ENCODE measurements around the gene NTF3.

NTF3 gene

DNA sequence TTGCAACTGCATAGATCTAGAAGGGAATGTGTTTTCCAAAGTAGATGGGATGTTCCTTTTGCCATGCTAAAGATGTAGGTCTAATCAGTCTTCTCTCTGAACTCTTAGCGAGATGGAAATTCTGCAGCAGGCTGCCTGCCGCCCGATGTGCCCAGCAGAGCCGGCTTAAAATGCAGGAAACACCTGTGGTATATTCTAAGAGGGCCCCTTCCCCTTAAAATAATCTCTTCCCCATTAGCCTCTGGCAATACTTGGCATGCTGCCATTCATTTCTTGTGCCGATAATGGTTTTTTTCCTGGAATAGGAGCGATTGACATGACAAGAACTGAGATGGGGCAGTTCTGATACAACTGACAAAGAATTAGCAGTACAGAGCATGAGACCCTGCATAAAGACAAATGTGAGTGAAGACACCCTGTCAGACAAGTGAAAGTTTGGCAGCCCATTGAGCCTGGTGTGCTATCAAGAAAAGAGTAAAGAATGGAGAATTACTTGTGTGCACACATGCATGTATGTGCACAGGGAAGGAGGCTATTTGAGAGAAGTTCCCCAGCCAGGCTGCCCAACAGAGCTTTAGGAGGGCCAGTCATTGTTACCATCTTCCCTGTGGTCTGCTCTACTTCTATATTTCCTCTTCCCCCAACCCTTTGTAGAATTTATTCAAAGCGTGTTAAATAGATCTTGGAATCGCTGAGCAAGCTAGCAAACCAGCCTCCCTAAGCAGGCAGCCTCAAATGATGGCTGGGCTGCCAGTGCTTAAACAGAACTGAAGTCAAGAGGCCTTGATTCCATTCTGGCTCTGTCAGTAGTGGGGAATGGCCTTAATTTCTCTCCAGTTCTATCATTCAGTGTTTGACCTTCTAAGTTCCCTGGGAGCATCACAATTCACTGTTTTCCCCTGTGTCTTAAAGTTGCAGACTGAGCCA, 29.6 kb upstream of the NTF3 start:
- Histone ChIP-seq H3K27ac (peak overlapping the region; percentile 33), H3K36me3 (no peaks in the 10 kb centered on the region), H3K27me3 (no peaks in the 10 kb centered on the region), H3K9me3 (no peaks in the 10 kb centered on the region), H3K4me1 (peaks cover 30% of the 10 kb centered on the region), H4K20me1 (no peaks in the 10 kb centered on the region), H3K9ac (no peak overlapping the region), H3K4me3 (no peak overlapping the region), H3K4me2 (peak overlapping the region; percentile 79)
- TF ChIP-seq Cebpa-rat (IDR thresholded peaks at IDR 0.05), result no peak

DNA sequence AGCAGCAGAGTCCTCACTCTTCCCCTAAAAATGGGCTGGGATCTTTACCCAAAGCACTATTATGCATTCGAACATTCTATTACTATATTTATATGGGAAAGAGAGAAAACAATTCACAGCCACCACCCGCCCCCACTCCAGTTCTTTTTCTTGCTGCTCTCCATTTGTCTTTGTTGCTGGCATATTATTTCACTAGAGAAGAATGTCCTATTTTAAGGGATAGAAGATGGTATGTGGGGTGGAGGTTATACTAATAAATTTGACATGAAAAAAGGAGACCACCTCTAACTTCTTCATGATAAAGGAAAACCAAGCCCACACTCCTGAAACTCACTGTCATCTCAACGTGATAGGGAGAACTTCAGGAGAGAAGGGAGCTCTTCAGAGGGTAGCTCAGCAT, 28.5 kb upstream of the NTF3 start:
- Histone ChIP-seq H3K36me3 (no peaks in the 10 kb centered on the region), H3K9ac (no peak overlapping the region), H3K4me1 (peaks cover 30% of the 10 kb centered on the region), H3K27ac (no peak overlapping the region), H3K9me3 (no peaks in the 10 kb centered on the region), H3K4me2 (peak overlapping the region; percentile 79; the same call in 1 of the 2 replicates), H3K4me3 (no peak overlapping the region), H3K27me3 (no peaks in the 10 kb centered on the region), H4K20me1 (no peaks in the 10 kb centered on the region)
- TF ChIP-seq Cebpa-rat (IDR thresholded peaks at IDR 0.05), result no peak

DNA sequence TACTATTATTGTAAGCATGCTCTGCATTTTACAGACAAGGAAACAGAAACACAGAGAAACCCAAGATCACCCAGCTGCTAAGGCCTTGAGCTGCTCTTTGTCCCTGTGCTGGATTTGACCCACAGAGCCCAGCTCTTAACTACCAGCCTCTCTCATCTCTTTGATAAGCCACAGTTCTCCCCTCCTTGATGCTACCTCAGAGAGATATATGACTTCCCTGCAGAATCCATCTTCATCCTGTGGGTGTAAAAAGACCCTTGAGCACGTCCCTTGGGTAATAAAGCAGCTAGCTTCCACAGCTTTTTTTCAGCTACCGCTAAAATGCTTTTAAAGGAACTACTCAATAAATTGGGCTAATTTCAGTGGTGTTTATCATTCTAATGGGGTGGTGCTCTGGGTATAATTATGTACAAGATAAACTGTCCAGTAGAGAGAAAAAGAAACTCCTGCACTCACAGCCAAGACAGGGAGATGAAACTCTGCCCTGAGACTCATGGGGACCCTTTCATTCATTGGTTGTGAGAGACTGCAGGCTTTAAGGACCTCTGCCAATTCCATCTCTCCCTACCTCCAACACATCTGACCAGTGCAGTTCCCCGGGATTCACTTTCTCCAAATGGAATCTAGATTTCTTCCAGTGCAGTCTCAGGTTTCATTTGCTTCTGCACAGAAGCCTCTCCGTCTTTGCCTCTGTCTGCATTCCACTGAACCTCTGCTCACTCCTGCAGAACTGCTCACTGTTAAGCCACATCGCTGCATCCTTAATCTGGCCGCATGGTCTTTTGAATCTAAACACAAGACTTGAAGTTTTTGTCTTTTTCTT, 24.7 kb upstream of the NTF3 start:
- H3K27ac ChIP-seq, result no peak overlapping the region
- no peak overlapping the region for H3K4me2 ChIP-seq
- H4K20me1 ChIP-seq, result no peaks in the 10 kb centered on the region
- no peak overlapping the region for H3K4me3 ChIP-seq
- no peaks in the 10 kb centered on the region for H3K36me3 ChIP-seq
- no peaks in the 10 kb centered on the region for H3K27me3 ChIP-seq
- TF ChIP-seq Cebpa-rat (IDR thresholded peaks at IDR 0.05), result no peak
- no peak overlapping the region for H3K9ac ChIP-seq
- H3K4me1 ChIP-seq, result peaks cover 14% of the 10 kb centered on the region
- H3K9me3 ChIP-seq, result no peaks in the 10 kb centered on the region; the same call in 1 of the 2 replicates

DNA sequence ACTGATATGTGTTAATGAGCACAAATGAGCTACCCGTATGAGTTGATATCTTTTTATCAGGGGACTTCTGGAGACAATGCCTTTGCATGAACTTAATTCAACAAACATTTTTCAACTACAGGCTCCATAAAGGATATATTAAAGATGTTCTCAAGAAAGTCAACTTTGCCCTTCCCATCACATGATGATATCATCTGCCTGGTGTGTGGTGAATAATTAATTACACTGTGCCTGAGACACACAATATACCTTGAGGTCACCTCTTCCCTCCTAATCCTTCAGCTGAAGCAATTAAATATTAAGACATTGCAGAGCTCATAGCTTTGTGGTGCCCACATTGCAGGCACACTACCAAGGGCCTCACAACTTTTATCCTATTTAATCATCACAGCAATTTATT, 22.3 kb upstream of the NTF3 start:
- Histone ChIP-seq H3K27ac (no peak overlapping the region), H3K9me3 (no peaks in the 10 kb centered on the region; the same call in 1 of the 2 replicates), H3K4me3 (no peak overlapping the region), H3K4me2 (no peak overlapping the region), H3K4me1 (no peaks in the 10 kb centered on the region), H3K9ac (no peak overlapping the region), H3K27me3 (no peaks in the 10 kb centered on the region), H3K36me3 (no peaks in the 10 kb centered on the region), H4K20me1 (no peaks in the 10 kb centered on the region)
- no peak for TF ChIP-seq Cebpa-rat (IDR thresholded peaks at IDR 0.05)

DNA sequence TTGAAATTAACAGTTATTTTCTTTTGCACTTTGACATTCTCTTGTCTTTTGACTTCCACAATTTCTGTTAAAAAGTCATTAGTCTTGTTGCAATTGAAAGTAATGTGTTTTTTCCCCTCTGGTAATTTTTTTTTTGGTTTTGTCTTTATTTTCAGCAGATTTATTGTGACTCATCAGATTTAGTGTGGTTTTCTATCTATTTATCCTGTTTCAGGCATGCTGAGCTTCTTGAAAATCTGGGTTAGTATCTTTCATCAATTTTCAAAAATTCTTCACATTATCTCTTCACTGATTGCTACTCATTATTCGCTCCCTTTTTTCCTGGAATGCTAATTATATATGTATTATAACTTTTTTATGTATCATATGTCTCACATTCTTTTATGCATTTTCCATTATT, 15.3 kb upstream of the NTF3 start:
- Histone ChIP-seq H3K9ac (no peak overlapping the region), H3K27me3 (no peaks in the 10 kb centered on the region), H3K27ac (no peak overlapping the region), H3K4me3 (no peak overlapping the region), H3K9me3 (no peaks in the 10 kb centered on the region; the same call in 1 of the 2 replicates), H3K4me1 (no peaks in the 10 kb centered on the region), H4K20me1 (no peaks in the 10 kb centered on the region), H3K4me2 (no peak overlapping the region), H3K36me3 (no peaks in the 10 kb centered on the region)
- no peak for TF ChIP-seq Cebpa-rat (IDR thresholded peaks at IDR 0.05)

GRCh38 chr12:5417500-5417899, 14.4 kb upstream of the NTF3 start:
- Histone ChIP-seq H4K20me1 (no peaks in the 10 kb centered on the region), H3K4me3 (no peak overlapping the region), H3K9ac (no peak overlapping the region), H3K9me3 (no peaks in the 10 kb centered on the region), H3K36me3 (no peaks in the 10 kb centered on the region), H3K4me1 (no peaks in the 10 kb centered on the region), H3K27ac (no peak overlapping the region), H3K4me2 (no peak overlapping the region), H3K27me3 (no peaks in the 10 kb centered on the region)
- TF ChIP-seq Cebpa-rat (IDR thresholded peaks at IDR 0.05), result no peak

DNA sequence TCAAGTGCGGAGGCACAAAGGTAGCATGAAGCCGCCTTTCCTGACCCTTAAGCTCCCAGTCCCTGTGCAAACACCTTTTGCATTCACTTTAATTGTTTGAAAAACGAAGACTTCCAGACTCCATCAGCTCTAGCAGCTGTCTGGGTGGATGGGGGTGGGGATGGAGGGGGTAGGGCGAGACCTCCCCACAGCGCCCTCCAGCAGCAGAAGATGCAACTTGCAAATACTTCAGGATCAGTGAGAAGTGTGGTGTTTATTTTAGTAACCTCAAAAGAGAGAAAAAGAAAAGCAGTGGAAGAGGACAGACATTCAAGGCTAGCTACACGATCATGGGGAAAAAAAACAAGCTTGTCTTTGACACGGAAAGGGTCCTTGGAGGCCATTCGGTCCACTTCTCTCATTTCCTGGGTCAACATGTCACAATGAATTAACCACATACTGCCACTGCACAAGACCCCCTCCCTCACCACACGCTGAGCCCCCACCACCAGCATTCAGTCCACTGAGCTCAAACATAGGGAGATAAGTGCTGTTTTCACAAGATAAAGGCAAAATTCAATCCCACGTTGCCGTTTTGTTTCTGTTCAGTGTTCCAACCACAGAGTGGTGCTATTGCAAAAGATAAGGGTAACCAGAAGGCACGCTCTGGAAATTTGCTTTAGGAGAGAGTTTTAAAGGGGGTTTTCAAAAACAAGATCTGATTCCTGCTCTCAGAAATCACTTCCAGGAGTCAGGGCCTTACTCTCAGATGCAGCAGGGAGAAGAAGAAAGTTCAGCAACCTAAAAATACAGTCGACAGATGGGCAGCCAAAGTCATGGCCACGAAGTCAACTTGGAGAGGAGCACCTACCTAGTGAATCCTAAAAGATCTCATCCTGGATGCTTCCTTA, 3.3 kb upstream of the NTF3 start:
- no peak overlapping the region for H3K9ac ChIP-seq

GRCh38 chr12:5429741-5430557, 2.0 kb upstream of the NTF3 start:
- Histone ChIP-seq H3K4me1 (no peaks in the 10 kb centered on the region), H3K36me3 (no peaks in the 10 kb centered on the region), H3K4me2 (no peak overlapping the region), H3K27me3 (peaks cover 10% of the 10 kb centered on the region; the same call in 1 of the 2 replicates), H4K20me1 (no peaks in the 10 kb centered on the region), H3K27ac (no peak overlapping the region), H3K4me3 (no peak overlapping the region), H3K9me3 (peaks cover 17% of the 10 kb centered on the region; the same call in 1 of the 2 replicates), H3K9ac (no peak overlapping the region)
- no peak for TF ChIP-seq Cebpa-rat (IDR thresholded peaks at IDR 0.05)

More for the DNA sequence above, 3.3 kb upstream of the NTF3 start:
- Histone ChIP-seq H3K27ac (no peak overlapping the region), H3K4me3 (no peak overlapping the region), H3K36me3 (no peaks in the 10 kb centered on the region), H3K4me2 (no peak overlapping the region), H4K20me1 (no peaks in the 10 kb centered on the region), H3K27me3 (peaks cover 5% of the 10 kb centered on the region; the same call in 1 of the 2 replicates), H3K9me3 (peaks cover 17% of the 10 kb centered on the region; the same call in 1 of the 2 replicates), H3K4me1 (no peaks in the 10 kb centered on the region)
- no peak for TF ChIP-seq Cebpa-rat (IDR thresholded peaks at IDR 0.05)

Measured in BLaER1 (cell line).